Spinal cord (tissue), 10 donors: ENCODE data around the gene CPEB3. TPM values are rescaled to one million over a fixed set of nuclear protein-coding genes. Genes with fewer than 3 reads are reported as not detected.
"Not testable (repeated sequence)": the region's sequence is repeated elsewhere in the genome, so short reads cannot be mapped to it uniquely, and the experiment has no call there.

Experiments used
- DNase-seq, 6 donors: peaks; one replicate each; pipeline versions ENCODE4 v3.0.0 to v3.0.0-alpha.2; 2013 to 2015; ENCODE audit warnings: low spot score in 6 of 6, low read depth in 4 of 6
- H3K27ac ChIP-seq: one replicate; pipeline ENCODE4 v1.5.1; 2013; ENCODE audit warnings: low read depth, low read length, control low read depth
- H3K27me3 ChIP-seq: one replicate; pipeline ENCODE4 v1.6.1; 2013; ENCODE audit warnings: low read length; ENCODE audit not compliant: control insufficient read depth, insufficient read depth
- H3K36me3 ChIP-seq: one replicate; pipeline ENCODE4 v1.6.1; 2013; ENCODE audit warnings: low read length; ENCODE audit not compliant: control insufficient read depth, insufficient read depth
- H3K4me1 ChIP-seq: one replicate; pipeline ENCODE4 v1.6.1; 2013; ENCODE audit warnings: low read length; ENCODE audit not compliant: control insufficient read depth, insufficient read depth
- H3K4me3 ChIP-seq: one replicate; pipeline ENCODE4 v1.5.1; 2013; ENCODE audit warnings: low read depth, low read length, control low read depth
- H3K9me3 ChIP-seq: one replicate; pipeline ENCODE4 v1.6.1; 2013; ENCODE audit warnings: low read length; ENCODE audit not compliant: control insufficient read depth, insufficient read depth
- WGBS: methylation state at CpG from one replicate; pipeline ENCODE4 v1.1.5; 2013; ENCODE audit warnings: missing lambda C conversion rate; ENCODE audit not compliant: insufficient coverage; 5-methylcytosine and 5-hydroxymethylcytosine counted together
- polyA plus RNA-seq, 2 donors: library from polyadenylated mRNA; unstranded; fragments of 120-200 nt; gene quantifications; one replicate each; pipeline ENCODE4 v1.2.1, GENCODE V29; 2013; ENCODE audit not compliant: insufficient read length in 2 of 2
- total RNA-seq, 2 donors: library from RNA; depleted of rRNA in 1 of 2; stranded (reverse); fragments of 120-200 nt in 1 of 2; fragments of >200 nt in 1 of 2; gene quantifications; one replicate each; pipeline versions ENCODE4 v1.2.3 to v1.2.4, GENCODE V29; 2013 to 2014
- donor health status: healthy.

CPEB3 gene
- total and polyA plus RNA-seq, 4 donors: 9.0 to 29.3 (median 17.1) TPM

GRCh38 chr10:92141147-92141546, 149.7 kb downstream of the CPEB3 start:
- not testable (repeated sequence) for H3K4me3 ChIP-seq, DNase-seq, H3K4me1 ChIP-seq, H3K27ac ChIP-seq, H3K36me3 ChIP-seq, H3K9me3 ChIP-seq, H3K27me3 ChIP-seq
- WGBS: no CpG with 5 or more reads among the region's 3 CpGs

DNA sequence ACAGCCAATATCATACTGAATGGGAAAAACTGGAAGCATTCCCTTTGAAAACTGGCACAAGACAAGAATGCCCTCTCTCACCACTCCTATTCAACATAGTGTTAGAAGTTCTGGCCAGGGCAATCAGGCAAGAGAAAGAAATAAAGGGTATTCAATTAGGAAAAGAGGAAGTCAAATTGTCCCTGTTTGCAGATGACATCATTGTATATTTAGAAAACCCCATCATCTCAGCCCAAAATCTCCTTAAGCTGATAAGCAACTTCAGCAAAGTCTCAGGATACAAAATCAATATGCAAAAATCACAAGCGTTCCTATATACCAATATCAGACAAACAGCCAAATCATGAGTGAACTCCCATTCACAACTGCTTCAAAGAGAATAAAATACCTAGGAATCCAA, 156.8 kb downstream of the CPEB3 start:
- H3K27me3 ChIP-seq, H3K27ac ChIP-seq, H3K9me3 ChIP-seq, DNase-seq, H3K4me3 ChIP-seq, H3K36me3 ChIP-seq, H3K4me1 ChIP-seq: not testable (repeated sequence)
- no CpG with 5 or more reads among the region's 1 CpG for WGBS

GRCh38 chr10:92131275-92131820, 159.5 kb downstream of the CPEB3 start:
- H3K27me3 ChIP-seq: no peaks in the 10 kb centered on the region
- no peak overlapping the region for H3K27ac ChIP-seq
- no peaks in the 10 kb centered on the region for H3K4me1 ChIP-seq
- DNase-seq: no peak
- no peak overlapping the region for H3K4me3 ChIP-seq
- H3K36me3 ChIP-seq: no peaks in the 10 kb centered on the region
- no peaks in the 10 kb centered on the region for H3K9me3 ChIP-seq
- WGBS: no CpG with 5 or more reads among the region's 5 CpGs

DNA sequence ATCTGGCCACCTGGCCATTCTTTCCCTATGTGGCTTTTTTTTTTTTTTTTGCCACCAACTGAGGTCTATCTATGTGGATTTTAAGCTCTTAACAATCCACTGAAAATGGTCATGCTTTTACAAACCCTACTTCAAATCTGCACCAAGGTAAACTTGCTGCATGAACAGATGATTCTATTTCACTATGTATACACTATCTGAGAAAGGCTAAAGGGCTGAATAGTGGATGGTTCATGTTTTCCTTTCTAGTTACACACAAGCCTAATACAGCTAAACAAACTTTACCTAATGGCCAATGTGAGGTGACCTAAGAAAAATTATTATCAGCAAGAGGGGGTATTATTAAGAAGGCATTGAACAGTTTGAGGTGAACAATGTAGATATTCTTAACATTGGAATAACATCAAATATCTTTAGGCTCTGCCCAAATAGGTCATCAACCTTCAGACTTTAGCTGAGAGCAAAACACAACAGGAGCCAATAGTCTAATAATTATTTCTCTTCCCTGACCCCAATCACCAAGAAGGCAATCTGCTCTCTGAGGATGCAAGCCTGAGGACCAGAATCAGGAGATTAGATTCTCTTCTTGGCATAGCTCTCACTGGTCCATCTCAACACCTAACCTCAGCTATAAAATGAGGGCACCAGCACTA, 160.1 kb downstream of the CPEB3 start:
- DNase-seq: no peak
- no peak overlapping the region for H3K27ac ChIP-seq
- H3K36me3 ChIP-seq: no peaks in the 10 kb centered on the region
- no peak overlapping the region for H3K4me3 ChIP-seq
- no peaks in the 10 kb centered on the region for H3K9me3 ChIP-seq
- no peaks in the 10 kb centered on the region for H3K27me3 ChIP-seq
- no peaks in the 10 kb centered on the region for H3K4me1 ChIP-seq

DNA sequence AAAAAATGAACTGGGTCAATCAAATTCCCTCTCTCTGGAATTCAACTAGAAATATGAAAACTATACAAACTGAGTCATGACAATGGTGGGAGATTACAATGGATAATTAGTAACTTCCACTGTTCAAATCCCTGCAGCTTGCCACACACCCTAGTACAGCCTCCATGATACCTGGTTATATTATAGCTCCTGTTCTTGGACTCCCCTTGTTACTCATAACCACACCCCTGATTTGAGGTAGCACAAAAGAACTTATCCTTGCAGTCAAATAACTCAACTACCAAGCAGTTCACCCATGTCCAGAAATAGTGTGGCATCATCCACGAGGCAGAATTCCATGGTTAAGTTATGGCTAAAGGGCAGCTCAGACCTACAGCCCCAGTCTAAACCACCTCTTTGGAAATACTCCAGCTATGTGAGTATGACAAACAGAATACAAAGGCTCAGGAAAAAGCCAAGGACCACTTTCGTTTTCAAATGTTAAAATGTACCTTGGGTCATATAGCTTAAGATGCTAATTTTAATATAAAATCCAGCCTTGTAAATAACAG, 164.7 kb downstream of the CPEB3 start:
- WGBS: 100% methylated on average over 1 of the region's 2 CpGs
- Histone ChIP-seq H3K4me1 (no peaks in the 10 kb centered on the region), H3K27me3 (no peaks in the 10 kb centered on the region), H3K27ac (peak overlapping the region; percentile 4), H3K4me3 (no peak overlapping the region), H3K36me3 (no peaks in the 10 kb centered on the region), H3K9me3 (no peaks in the 10 kb centered on the region)
- DNase-seq: no peak

GRCh38 chr10:92125144-92125543, 165.7 kb downstream of the CPEB3 start:
- Histone ChIP-seq H3K36me3 (no peaks in the 10 kb centered on the region), H3K4me1 (no peaks in the 10 kb centered on the region), H3K27me3 (no peaks in the 10 kb centered on the region), H3K9me3 (no peaks in the 10 kb centered on the region), H3K27ac (peak overlapping the region; percentile 76), H3K4me3 (no peak overlapping the region)
- DNase-seq: peak in 1 of 6 donors; percentile 81

- WGBS: no CpG with 5 or more reads among the region's 3 CpGs
- H3K36me3 ChIP-seq: no peaks in the 10 kb centered on the region
- DNase-seq: peak in 1 of 6 donors; percentile 78
- no peaks in the 10 kb centered on the region for H3K27me3 ChIP-seq
- H3K4me1 ChIP-seq: no peaks in the 10 kb centered on the region
- no peak overlapping the region for H3K4me3 ChIP-seq
- H3K9me3 ChIP-seq: no peaks in the 10 kb centered on the region
- H3K27ac ChIP-seq: peak overlapping the region; percentile 76
These were observed 166.2 kb downstream of the CPEB3 start for GRCh38 chr10:92124616-92125143.

DNA sequence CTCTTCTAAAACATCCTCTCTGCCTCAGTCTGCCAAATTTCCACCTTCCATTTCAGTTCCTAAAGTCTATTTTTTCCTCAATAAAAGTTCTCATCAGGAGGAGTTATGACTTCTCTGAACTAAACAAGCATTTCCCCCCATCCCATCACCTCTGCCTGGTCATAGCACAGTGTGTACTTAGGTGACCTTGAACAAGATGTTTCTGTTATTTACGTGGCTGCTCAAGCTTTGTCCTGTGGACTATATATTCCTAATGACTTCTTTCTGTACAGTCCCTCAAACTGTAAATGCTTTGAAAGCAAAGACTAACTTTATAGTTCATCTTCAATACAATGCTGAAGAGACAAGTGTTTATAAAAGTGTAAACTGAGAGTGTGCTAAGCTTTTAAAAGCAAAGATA, 166.9 kb downstream of the CPEB3 start:
- Histone ChIP-seq H3K4me3 (no peak overlapping the region), H3K27ac (peak overlapping the region; percentile 76)
- WGBS: no CpG with 5 or more reads among the region's 1 CpG

DNA sequence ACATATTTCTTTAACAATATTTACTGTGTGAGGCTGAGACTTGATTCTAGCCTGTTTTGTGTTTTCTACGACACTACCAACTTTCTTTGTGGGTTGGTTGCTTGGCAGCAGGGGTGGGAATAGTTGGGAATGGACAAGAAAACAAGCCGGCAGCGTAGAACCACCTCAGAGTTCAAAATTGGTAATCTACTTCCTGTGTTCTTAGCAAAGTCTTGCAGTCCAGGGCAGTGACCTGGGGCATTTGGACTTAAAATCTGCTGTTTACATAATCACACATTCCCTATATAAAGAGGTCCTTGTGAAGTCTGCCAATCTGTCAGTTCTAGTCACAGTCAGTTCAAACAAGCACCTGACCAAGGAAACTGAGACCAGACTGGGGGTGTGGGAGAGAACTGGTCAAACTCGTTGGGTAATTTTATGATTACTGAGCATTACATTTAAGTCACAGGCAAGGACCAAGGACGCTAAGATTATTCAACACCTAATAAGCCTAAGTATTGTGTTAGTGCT, 167.9 kb downstream of the CPEB3 start:
- Histone ChIP-seq H3K9me3 (no peaks in the 10 kb centered on the region), H3K4me1 (no peaks in the 10 kb centered on the region), H3K36me3 (no peaks in the 10 kb centered on the region), H3K27me3 (no peaks in the 10 kb centered on the region), H3K27ac (peak overlapping the region; percentile 76), H3K4me3 (no peak overlapping the region)
- 20% methylated on average over 1 of the region's 5 CpGs for WGBS
- peak in 1 of 6 donors; percentile 27 for DNase-seq

More for the DNA sequence above, 166.9 kb downstream of the CPEB3 start:
- H3K27me3 ChIP-seq: no peaks in the 10 kb centered on the region
- no peaks in the 10 kb centered on the region for H3K4me1 ChIP-seq
- no peaks in the 10 kb centered on the region for H3K9me3 ChIP-seq
- no peak for DNase-seq
- no peaks in the 10 kb centered on the region for H3K36me3 ChIP-seq
